SK-N-SH (cell line): ENCODE results near the gene HBB. TPM values are rescaled to one million over a fixed set of nuclear protein-coding genes. Genes with fewer than 3 reads are reported as not detected.

Source experiments
- CTCF ChIA-PET: fragments of 300-600, 350-600 bp; formaldehyde crosslinking; extraction: SDS; loops from one replicate; lab custom pipeline; 2021; lab: Yijun Ruan, JAX
- POLR2A ChIA-PET: fragments of 350-600 bp; sonication (Branson Sonifier 250); formaldehyde crosslinking; extraction: SDS; loops from one replicate; lab custom pipeline; 2020; ENCODE audit warnings: antibody characterized with exemption, inconsistent platforms; lab: Yijun Ruan, JAX
- DNase-seq: peaks from one replicate; pipeline ENCODE4 v3.0.0; 2012
- H2AFZ ChIP-seq: fragments of 200-600 bp; sonication (generic); 2 replicates; pipeline ENCODE4 v1.8.1; 2016; ENCODE audit warnings: antibody characterized with exemption, mild to moderate bottlenecking, low read depth
- H3F3A ChIP-seq: fragments of 200-600 bp; sonication (generic); replicated peaks from 2 replicates; pipeline ENCODE3; 2016; ENCODE audit warnings: antibody characterized with exemption, mild to moderate bottlenecking; ENCODE audit not compliant: insufficient read depth
- H3K27ac ChIP-seq, 2 experiments: fragments of 200-500 bp in 1 of 2; fragments of 200-600 bp in 1 of 2; sonication (Bioruptor generic) in 1 of 2; sonication (generic), shearing (Covaris generic) in 1 of 2; 2 replicates each; pipeline versions ENCODE4 v1.5.1 to v1.6.1; 2014 to 2016; ENCODE audit warnings: low read depth in 2 of 2, inconsistent platforms in 1 of 2, low read length in 1 of 2, mild to moderate bottlenecking in 1 of 2, mixed read lengths in 1 of 2
- H3K27me3 ChIP-seq: fragments of 200-600 bp; sonication (generic), shearing (Covaris generic); 2 replicates; pipeline ENCODE4 v1.6.1; 2016; ENCODE audit warnings: mixed run types; ENCODE audit not compliant: insufficient read depth
- H3K36me3 ChIP-seq, 2 experiments: fragments of 200-500 bp in 1 of 2; fragments of 200-600 bp in 1 of 2; sonication (Bioruptor generic) in 1 of 2; sonication (generic) in 1 of 2; replicated peaks in 1 of 2; 2 replicates each; pipeline versions ENCODE3 to v1.5.1; 2014 to 2016; ENCODE audit warnings: low read length in 1 of 2, mild to moderate bottlenecking in 1 of 2; ENCODE audit not compliant: insufficient read depth in 2 of 2, control insufficient read depth in 1 of 2
- H3K4me1 ChIP-seq, 2 experiments: fragments of 200-500 bp in 1 of 2; fragments of 200-600 bp in 1 of 2; sonication (Bioruptor generic) in 1 of 2; sonication (generic), shearing (Covaris generic) in 1 of 2; 2 replicates each; pipeline versions ENCODE4 v1.5.1 to v1.6.1; 2014 to 2016; ENCODE audit warnings: low read depth in 1 of 2, low read length in 1 of 2, mixed run types in 1 of 2; ENCODE audit not compliant: insufficient read depth in 2 of 2, control insufficient read depth in 1 of 2
- H3K4me2 ChIP-seq: fragments of 200-600 bp; sonication (generic), shearing (Covaris generic); 2 replicates; pipeline ENCODE4 v1.6.1; 2017; ENCODE audit warnings: mixed run types
- H3K4me3 ChIP-seq, 2 experiments: fragments of 200-500 bp in 1 of 2; fragments of 200-600 bp in 1 of 2; sonication (Bioruptor generic) in 1 of 2; sonication (generic), shearing (Covaris generic) in 1 of 2; 2 replicates each; pipeline versions ENCODE4 v1.5.1 to v1.8.1; 2014 to 2016; ENCODE audit warnings: low read depth in 2 of 2, inconsistent platforms in 1 of 2, low read length in 1 of 2, mild to moderate bottlenecking in 1 of 2, mixed read lengths in 1 of 2, moderate library complexity in 1 of 2
- H3K79me2 ChIP-seq: fragments of 200-600 bp; sonication (generic); 2 replicates; pipeline ENCODE4 v1.8.1; 2017; ENCODE audit warnings: mild to moderate bottlenecking; ENCODE audit not compliant: insufficient read depth
- H3K9ac ChIP-seq: fragments of 200-600 bp; sonication (generic); 2 replicates; pipeline ENCODE4 v1.6.1; 2017; ENCODE audit warnings: mixed run types
- H3K9me2 ChIP-seq: fragments of 200-600 bp; sonication (generic); 2 replicates; pipeline ENCODE4 v1.6.1; 2017; ENCODE audit warnings: mixed run types
- H3K9me3 ChIP-seq: fragments of 200-600 bp; sonication (generic); 2 replicates; pipeline ENCODE4 v1.6.1; 2017; ENCODE audit warnings: mixed run types, mild to moderate bottlenecking, moderate library complexity
- H4K20me1 ChIP-seq: fragments of 200-600 bp; sonication (generic); 2 replicates; pipeline ENCODE4 v1.6.1; 2017; ENCODE audit warnings: mild to moderate bottlenecking, mixed run types; ENCODE audit not compliant: insufficient read depth
- CHD2 ChIP-seq: fragments of 150-350 bp; IDR thresholded peaks from 2 replicates; pipeline ENCODE4 v1.6.1; 2018; ENCODE audit warnings: low read length; ENCODE audit not compliant: partially characterized antibody
- ELF1 ChIP-seq: IDR thresholded peaks from 2 replicates; pipeline ENCODE4 v1.4.0; 2012
- FOSL2 ChIP-seq: IDR thresholded peaks from 2 replicates; pipeline ENCODE4 v1.4.0; 2012; ENCODE audit warnings: low read depth, mild to moderate bottlenecking, moderate library complexity, borderline replicate concordance
- FOXJ3 ChIP-seq: sonication (generic); formaldehyde crosslinking; IDR thresholded peaks from 2 replicates; pipeline ENCODE4 v1.5.1; 2020; ENCODE audit warnings: mild to moderate bottlenecking, missing genetic modification reagents
- GABPA ChIP-seq: IDR thresholded peaks from 2 replicates; pipeline ENCODE4 v1.4.0; 2012; ENCODE audit warnings: low read depth, mild to moderate bottlenecking
- IRF3 ChIP-seq: fragments of 150-350 bp; IDR thresholded peaks from 2 replicates; pipeline ENCODE4 v1.6.1; 2016; ENCODE audit warnings: mild to moderate bottlenecking, low read depth, low read length
- RFX5 ChIP-seq: IDR thresholded peaks from 2 replicates; pipeline ENCODE4 v1.6.1; 2012; ENCODE audit warnings: mild to moderate bottlenecking, improper control_type of control experiment, low read length
- SIN3A ChIP-seq: IDR thresholded peaks from 2 replicates; pipeline ENCODE4 v1.6.1; 2012; ENCODE audit warnings: low read depth, mild to moderate bottlenecking, low read length, moderate library complexity, borderline replicate concordance
- USF1 ChIP-seq: IDR thresholded peaks from 2 replicates; pipeline ENCODE4 v1.4.0; 2012; ENCODE audit warnings: low read depth, borderline replicate concordance
- YY1 ChIP-seq: IDR thresholded peaks from 2 replicates; pipeline ENCODE4 v1.4.0; 2012; ENCODE audit warnings: low read depth, mild to moderate bottlenecking
- WGBS: methylation state at CpG from one replicate; pipeline ENCODE4 v1.1.6; 2017; ENCODE audit warnings: low lambda C conversion rate; 5-methylcytosine and 5-hydroxymethylcytosine counted together
- polyA plus RNA-seq, 3 experiments: library from polyadenylated mRNA; depleted of rRNA; stranded (reverse); fragments of >200 nt; gene quantifications; 2 replicates each; pipeline ENCODE4 v1.2.3, GENCODE V29; 2012
- TF ChIP-seq, protein P1 (sequence below): IDR thresholded peaks from 2 replicates; pipeline ENCODE4 v1.4.0; 2012; ENCODE audit warnings: low read depth
- TF ChIP-seq, protein P2 (sequence below): fragments of 200-600 bp; sonication (generic); IDR thresholded peaks from 2 replicates; pipeline ENCODE4 v1.6.1; 2017; ENCODE audit warnings: antibody characterized with exemption, mild to moderate bottlenecking, moderate library complexity
- TF ChIP-seq, protein P3 (sequence below): IDR thresholded peaks from 2 replicates; pipeline ENCODE4 v1.4.0; 2012; ENCODE audit warnings: low read depth, borderline replicate concordance
- TF ChIP-seq, protein P4 (sequence below): IDR thresholded peaks from 2 replicates; pipeline ENCODE4; 2012

The HBB gene
- polyA plus RNA-seq, 1 of the 3 experiments (the other 2 are of a cell fraction), result not detected

GRCh38 chr11:5247472-5248192, 20.8 kb upstream of the HBB start:
- CTCF ChIA-PET, result no interaction called here

GRCh38 chr11:5246772-5247471, 20.1 kb upstream of the HBB start:
- no peaks in the 10 kb centered on the region for H3K79me2 ChIP-seq
- H2AFZ ChIP-seq, result no peak overlapping the region
- no peak overlapping the region for H3K9ac ChIP-seq
- ChIA-PET CTCF (no interaction called here), POLR2A (no interaction called here)
- H3K9me3 ChIP-seq, result no peaks in the 10 kb centered on the region
- H3K27me3 ChIP-seq, result no peaks in the 10 kb centered on the region; the same call in 1 of the 2 replicates
- H4K20me1 ChIP-seq, result no peaks in the 10 kb centered on the region
- H3K4me2 ChIP-seq, result no peak overlapping the region
- H3K4me3 ChIP-seq, result no peak overlapping the region
- no peaks in the 10 kb centered on the region for H3K9me2 ChIP-seq
- no peak for DNase-seq
- no peak overlapping the region for H3K27ac ChIP-seq
- H3F3A ChIP-seq, result no peaks in the 10 kb centered on the region
- H3K36me3 ChIP-seq, result no peaks in the 10 kb centered on the region
- 15% methylated on average over 6 of the region's 6 CpGs for WGBS
- H3K4me1 ChIP-seq, result no peaks in the 10 kb centered on the region
- TF ChIP-seq CHD2, result no peak
- TF ChIP-seq, protein P1, sequence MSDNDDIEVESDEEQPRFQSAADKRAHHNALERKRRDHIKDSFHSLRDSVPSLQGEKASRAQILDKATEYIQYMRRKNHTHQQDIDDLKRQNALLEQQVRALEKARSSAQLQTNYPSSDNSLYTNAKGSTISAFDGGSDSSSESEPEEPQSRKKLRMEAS, result no peak
- no peak for TF ChIP-seq USF1
- TF ChIP-seq GABPA, result no peak
- TF ChIP-seq RFX5, result no peak
- TF ChIP-seq, protein P2, sequence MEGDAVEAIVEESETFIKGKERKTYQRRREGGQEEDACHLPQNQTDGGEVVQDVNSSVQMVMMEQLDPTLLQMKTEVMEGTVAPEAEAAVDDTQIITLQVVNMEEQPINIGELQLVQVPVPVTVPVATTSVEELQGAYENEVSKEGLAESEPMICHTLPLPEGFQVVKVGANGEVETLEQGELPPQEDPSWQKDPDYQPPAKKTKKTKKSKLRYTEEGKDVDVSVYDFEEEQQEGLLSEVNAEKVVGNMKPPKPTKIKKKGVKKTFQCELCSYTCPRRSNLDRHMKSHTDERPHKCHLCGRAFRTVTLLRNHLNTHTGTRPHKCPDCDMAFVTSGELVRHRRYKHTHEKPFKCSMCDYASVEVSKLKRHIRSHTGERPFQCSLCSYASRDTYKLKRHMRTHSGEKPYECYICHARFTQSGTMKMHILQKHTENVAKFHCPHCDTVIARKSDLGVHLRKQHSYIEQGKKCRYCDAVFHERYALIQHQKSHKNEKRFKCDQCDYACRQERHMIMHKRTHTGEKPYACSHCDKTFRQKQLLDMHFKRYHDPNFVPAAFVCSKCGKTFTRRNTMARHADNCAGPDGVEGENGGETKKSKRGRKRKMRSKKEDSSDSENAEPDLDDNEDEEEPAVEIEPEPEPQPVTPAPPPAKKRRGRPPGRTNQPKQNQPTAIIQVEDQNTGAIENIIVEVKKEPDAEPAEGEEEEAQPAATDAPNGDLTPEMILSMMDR, result no peak
- TF ChIP-seq, protein P3, sequence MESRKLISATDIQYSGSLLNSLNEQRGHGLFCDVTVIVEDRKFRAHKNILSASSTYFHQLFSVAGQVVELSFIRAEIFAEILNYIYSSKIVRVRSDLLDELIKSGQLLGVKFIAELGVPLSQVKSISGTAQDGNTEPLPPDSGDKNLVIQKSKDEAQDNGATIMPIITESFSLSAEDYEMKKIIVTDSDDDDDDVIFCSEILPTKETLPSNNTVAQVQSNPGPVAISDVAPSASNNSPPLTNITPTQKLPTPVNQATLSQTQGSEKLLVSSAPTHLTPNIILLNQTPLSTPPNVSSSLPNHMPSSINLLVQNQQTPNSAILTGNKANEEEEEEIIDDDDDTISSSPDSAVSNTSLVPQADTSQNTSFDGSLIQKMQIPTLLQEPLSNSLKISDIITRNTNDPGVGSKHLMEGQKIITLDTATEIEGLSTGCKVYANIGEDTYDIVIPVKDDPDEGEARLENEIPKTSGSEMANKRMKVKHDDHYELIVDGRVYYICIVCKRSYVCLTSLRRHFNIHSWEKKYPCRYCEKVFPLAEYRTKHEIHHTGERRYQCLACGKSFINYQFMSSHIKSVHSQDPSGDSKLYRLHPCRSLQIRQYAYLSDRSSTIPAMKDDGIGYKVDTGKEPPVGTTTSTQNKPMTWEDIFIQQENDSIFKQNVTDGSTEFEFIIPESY, result no peak
- no peak for TF ChIP-seq FOSL2
- TF ChIP-seq ELF1, result no peak
- no peak for TF ChIP-seq YY1

More at GRCh38 chr11:5247472-5248192, 20.8 kb upstream of the HBB start:
- no peaks in the 10 kb centered on the region for H3F3A ChIP-seq
- no peaks in the 10 kb centered on the region; the same call in 1 of the 2 replicates for H3K27me3 ChIP-seq
- TF ChIP-seq, protein P1, result no peak
- TF ChIP-seq FOXJ3 (CRISPR knock-in tag) (no peak), SIN3A (no peak), IRF3 (no peak), YY1 (no peak)
- TF ChIP-seq, protein P4, sequence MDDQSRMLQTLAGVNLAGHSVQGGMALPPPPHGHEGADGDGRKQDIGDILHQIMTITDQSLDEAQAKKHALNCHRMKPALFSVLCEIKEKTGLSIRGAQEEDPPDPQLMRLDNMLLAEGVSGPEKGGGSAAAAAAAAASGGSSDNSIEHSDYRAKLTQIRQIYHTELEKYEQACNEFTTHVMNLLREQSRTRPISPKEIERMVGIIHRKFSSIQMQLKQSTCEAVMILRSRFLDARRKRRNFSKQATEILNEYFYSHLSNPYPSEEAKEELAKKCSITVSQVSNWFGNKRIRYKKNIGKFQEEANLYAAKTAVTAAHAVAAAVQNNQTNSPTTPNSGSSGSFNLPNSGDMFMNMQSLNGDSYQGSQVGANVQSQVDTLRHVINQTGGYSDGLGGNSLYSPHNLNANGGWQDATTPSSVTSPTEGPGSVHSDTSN, result no peak
- H3K4me1 ChIP-seq, result no peaks in the 10 kb centered on the region
- H3K9me3 ChIP-seq, result no peaks in the 10 kb centered on the region
- no peak overlapping the region for H2AFZ ChIP-seq
- H3K4me2 ChIP-seq, result no peak overlapping the region
- H3K4me3 ChIP-seq, result no peak overlapping the region
- POLR2A ChIA-PET, result no interaction called here
- no peaks in the 10 kb centered on the region for H3K79me2 ChIP-seq
- DNase-seq, result no peak
- no peak overlapping the region for H3K27ac ChIP-seq
- H4K20me1 ChIP-seq, result no peaks in the 10 kb centered on the region
- no peaks in the 10 kb centered on the region for H3K36me3 ChIP-seq
- 8% methylated on average over 3 of the region's 3 CpGs for WGBS
- H3K9me2 ChIP-seq, result no peaks in the 10 kb centered on the region
- no peak overlapping the region for H3K9ac ChIP-seq
